ENCODE data around the gene PARD3. TPM values are rescaled to one million over a fixed set of nuclear protein-coding genes. Genes with fewer than 3 reads are reported as not detected.
A peak's percentile ranks its signal among the peaks of the same experiment; 100 is the strongest.

The PARD3 gene
- total and polyA plus RNA-seq, 7 experiments from 2014 or later, result 0.19 to 1.2 (median 0.43) TPM

DNA sequence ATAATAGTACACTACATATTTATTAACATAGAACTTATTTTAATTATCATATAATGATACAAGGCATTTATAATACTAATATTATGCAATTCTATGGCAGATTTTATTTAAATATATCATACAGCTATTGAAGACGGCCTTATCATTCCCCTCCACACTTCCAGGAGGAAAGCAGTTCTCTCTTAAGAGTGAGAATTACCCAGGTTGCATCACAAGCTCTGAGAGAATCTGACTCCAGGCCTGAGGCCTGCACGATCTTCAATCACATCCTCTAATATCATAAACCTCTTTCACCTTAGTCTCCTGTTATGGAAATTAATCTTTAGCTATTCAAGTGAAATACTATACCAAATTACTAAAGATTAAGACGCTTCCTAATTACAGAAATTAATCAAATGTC lies 564.4 kb downstream of the PARD3 start:
- no peaks in the 10 kb centered on the region for H3K27me3 ChIP-seq (ENCODE audit: control insufficient read depth in 2 of 2, insufficient read depth in 2 of 2, low read length in 2 of 2)
- ChIA-PET POLR2A (no interaction called here), CTCF (interaction anchor here (0.6 to 0.7 kb wide), 2 partner anchors 216 to 725 kb away, joined by 3 read pairs; no protein-coding TSS in a partner anchor)
- Mint-ChIP-seq H3K4me3 (no peak overlapping the region), H3K4me1 (peaks cover 0 to 16% (median 10%) of the 10 kb centered on the region in 7 donors), H3K27me3 (no peaks in the 10 kb centered on the region), H3K27ac (peak overlapping the region in 4 of 9 donors; percentile 28 to 84 (median 37)), H3K36me3 (no peaks in the 10 kb centered on the region), H3K9me3 (peaks cover 0 to 1% (median 0%) of the 10 kb centered on the region in 11 donors)
- H3K27ac ChIP-seq (ENCODE audit: low read depth, low read length), result no peak overlapping the region
- no peak overlapping the region for H3K4me3 ChIP-seq (ENCODE audit: low read length)
- ATAC-seq (no peak), DNase-seq (no peak)
- H3K36me3 ChIP-seq (ENCODE audit: control insufficient read depth in 2 of 3, insufficient read depth in 3 of 3, low read length in 3 of 3), result no peaks in the 10 kb centered on the region
- no peaks in the 10 kb centered on the region for H3K4me1 ChIP-seq (ENCODE audit: control insufficient read depth in 2 of 2, insufficient read depth in 2 of 2, low read length in 2 of 2)
- H3K9me3 ChIP-seq (ENCODE audit: control insufficient read depth in 2 of 3, low read length in 3 of 3), result no peaks in the 10 kb centered on the region
- intact Hi-C loops (cut with micrococcal nuclease), result no loop called here

DNA sequence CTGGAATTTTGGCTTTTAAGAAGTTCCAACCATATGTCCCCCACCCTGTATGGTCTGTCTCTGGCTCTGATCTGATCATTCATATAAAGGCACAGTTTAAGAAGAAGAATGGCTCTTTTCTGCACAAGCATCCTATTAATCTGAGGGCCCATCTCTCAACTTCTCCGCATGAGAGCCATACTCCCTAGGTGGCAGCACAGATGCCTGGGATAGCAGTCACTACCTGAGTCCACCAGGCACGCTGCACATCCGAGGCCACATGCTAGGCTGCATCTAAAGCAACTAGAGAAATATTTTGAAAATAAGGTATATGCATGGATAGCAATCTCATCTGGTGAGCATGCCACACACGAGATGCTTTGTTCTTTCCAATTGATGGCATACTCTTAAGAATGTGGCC lies 565.5 kb downstream of the PARD3 start:
- Mint-ChIP-seq H3K27me3 (no peaks in the 10 kb centered on the region), H3K4me1 (peaks cover 0 to 16% (median 10%) of the 10 kb centered on the region in 7 donors), H3K4me3 (no peak overlapping the region), H3K36me3 (no peaks in the 10 kb centered on the region), H3K9me3 (peaks cover 0 to 2% (median 0%) of the 10 kb centered on the region in 11 donors), H3K27ac (peak overlapping the region in 1 of 9 donors; percentile 1)
- Histone ChIP-seq H3K36me3 (ENCODE audit: control insufficient read depth in 2 of 3, insufficient read depth in 3 of 3, low read length in 3 of 3) (no peaks in the 10 kb centered on the region), H3K4me3 (ENCODE audit: low read length) (no peak overlapping the region), H3K27me3 (ENCODE audit: control insufficient read depth in 2 of 2, insufficient read depth in 2 of 2, low read length in 2 of 2) (no peaks in the 10 kb centered on the region), H3K4me1 (ENCODE audit: control insufficient read depth in 2 of 2, insufficient read depth in 2 of 2, low read length in 2 of 2) (no peaks in the 10 kb centered on the region), H3K27ac (ENCODE audit: low read depth, low read length) (no peak overlapping the region), H3K9me3 (ENCODE audit: control insufficient read depth in 2 of 3, low read length in 3 of 3) (no peaks in the 10 kb centered on the region)
- no peak for ATAC-seq
- DNase-seq, result no peak
- ChIA-PET POLR2A (no interaction called here), CTCF (no interaction called here)
- intact Hi-C loops (cut with micrococcal nuclease), result no loop called here

GRCh38 chr10:34247560-34247959 lies 567.5 kb downstream of the PARD3 start:
- no peaks in the 10 kb centered on the region for H3K27me3 ChIP-seq (ENCODE audit: control insufficient read depth in 2 of 2, insufficient read depth in 2 of 2, low read length in 2 of 2)
- H3K9me3 ChIP-seq (ENCODE audit: control insufficient read depth in 2 of 3, low read length in 3 of 3), result no peaks in the 10 kb centered on the region
- POLR2A ChIA-PET, result no interaction called here
- H3K27ac ChIP-seq (ENCODE audit: low read depth, low read length), result no peak overlapping the region
- H3K4me1 ChIP-seq (ENCODE audit: control insufficient read depth in 2 of 2, insufficient read depth in 2 of 2, low read length in 2 of 2), result no peaks in the 10 kb centered on the region
- CTCF ChIA-PET, result no interaction called here
- H3K4me3 ChIP-seq (ENCODE audit: low read length), result no peak overlapping the region
- Mint-ChIP-seq H3K36me3 (no peaks in the 10 kb centered on the region), H3K4me3 (no peak overlapping the region), H3K4me1 (peaks cover 0 to 16% (median 10%) of the 10 kb centered on the region in 7 donors), H3K27ac (peak overlapping the region in 1 of 9 donors; percentile 42), H3K9me3 (peaks cover 0 to 2% (median 0%) of the 10 kb centered on the region in 11 donors), H3K27me3 (no peaks in the 10 kb centered on the region)
- intact Hi-C loops (cut with micrococcal nuclease), result no loop called here
- no peak for DNase-seq
- ATAC-seq, result no peak
- no peaks in the 10 kb centered on the region for H3K36me3 ChIP-seq (ENCODE audit: control insufficient read depth in 2 of 3, insufficient read depth in 3 of 3, low read length in 3 of 3)

DNA sequence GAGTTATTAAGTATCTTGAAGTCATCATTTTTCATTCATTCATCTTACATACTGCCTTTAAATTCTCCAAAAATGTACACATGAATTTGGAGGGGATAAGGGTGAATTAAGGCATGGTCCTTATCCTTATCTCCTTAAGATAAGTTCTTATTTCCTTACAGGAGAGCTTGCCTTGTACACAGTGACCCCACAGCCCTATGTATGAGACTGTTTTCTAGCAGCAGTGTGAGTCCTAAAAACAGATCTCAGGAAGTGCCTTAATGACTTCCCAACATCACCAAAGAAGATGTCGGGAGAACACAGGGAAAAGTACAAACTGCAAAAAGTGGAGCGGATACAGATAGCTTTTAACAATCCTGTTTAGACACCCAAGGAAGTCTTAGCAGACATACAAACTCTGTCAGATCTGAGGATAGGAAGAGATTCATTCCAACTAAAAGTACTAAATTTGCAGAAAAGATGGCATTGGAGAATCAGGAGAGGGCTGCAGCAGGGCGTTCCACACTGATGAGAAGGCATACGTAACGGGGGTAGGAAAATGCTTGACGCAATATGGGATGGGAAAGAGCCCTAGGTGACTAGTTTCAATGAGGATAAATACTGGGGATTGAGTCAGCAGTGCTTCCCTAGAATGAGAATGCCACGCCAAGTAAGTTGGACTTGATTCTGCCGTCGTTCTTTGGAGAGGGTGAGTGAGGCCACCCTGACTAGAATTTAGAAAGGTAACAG lies 570.2 kb downstream of the PARD3 start:
- no peaks in the 10 kb centered on the region for H3K36me3 Mint-ChIP-seq
- Histone ChIP-seq H3K4me1 (ENCODE audit: control insufficient read depth in 2 of 2, insufficient read depth in 2 of 2, low read length in 2 of 2) (no peaks in the 10 kb centered on the region), H3K27me3 (ENCODE audit: control insufficient read depth in 2 of 2, insufficient read depth in 2 of 2, low read length in 2 of 2) (no peaks in the 10 kb centered on the region), H3K27ac (ENCODE audit: low read depth, low read length) (no peak overlapping the region), H3K9me3 (ENCODE audit: control insufficient read depth in 2 of 3, low read length in 3 of 3) (no peaks in the 10 kb centered on the region), H3K36me3 (ENCODE audit: control insufficient read depth in 2 of 3, insufficient read depth in 3 of 3, low read length in 3 of 3) (no peaks in the 10 kb centered on the region), H3K4me3 (ENCODE audit: low read length) (no peak overlapping the region)
- DNase-seq, result no peak
- H3K9me3 Mint-ChIP-seq, result peaks cover 0 to 2% (median 0%) of the 10 kb centered on the region in 11 donors
- no peak overlapping the region for H3K4me3 Mint-ChIP-seq
- ChIA-PET POLR2A (no interaction called here), CTCF (no interaction called here)
- intact Hi-C loops (cut with micrococcal nuclease), result no loop called here
- no peaks in the 10 kb centered on the region for H3K27me3 Mint-ChIP-seq
- no peak overlapping the region for H3K27ac Mint-ChIP-seq
- peaks cover 0 to 2% (median 0%) of the 10 kb centered on the region in 7 donors for H3K4me1 Mint-ChIP-seq
- ATAC-seq, result no peak

GRCh38 chr10:34241226-34242000 lies 573.7 kb downstream of the PARD3 start:
- no peak overlapping the region for H3K4me3 ChIP-seq (ENCODE audit: low read length)
- no peak for ATAC-seq
- ChIA-PET POLR2A (no interaction called here), CTCF (no interaction called here)
- Mint-ChIP-seq H3K4me1 (peaks cover 0 to 2% (median 0%) of the 10 kb centered on the region in 7 donors), H3K27ac (no peak overlapping the region), H3K9me3 (peaks cover 0 to 2% (median 0%) of the 10 kb centered on the region in 11 donors), H3K36me3 (no peaks in the 10 kb centered on the region), H3K27me3 (peaks cover 0 to 5% (median 0%) of the 10 kb centered on the region in 5 donors), H3K4me3 (peak overlapping the region in 1 of 10 donors; percentile 12)
- no peaks in the 10 kb centered on the region for H3K4me1 ChIP-seq (ENCODE audit: control insufficient read depth in 2 of 2, insufficient read depth in 2 of 2, low read length in 2 of 2)
- no peak overlapping the region for H3K27ac ChIP-seq (ENCODE audit: low read depth, low read length)
- H3K36me3 ChIP-seq (ENCODE audit: control insufficient read depth in 2 of 3, insufficient read depth in 3 of 3, low read length in 3 of 3), result no peaks in the 10 kb centered on the region
- no peaks in the 10 kb centered on the region for H3K27me3 ChIP-seq (ENCODE audit: control insufficient read depth in 2 of 2, insufficient read depth in 2 of 2, low read length in 2 of 2)
- intact Hi-C loops (cut with micrococcal nuclease), result no loop called here
- no peaks in the 10 kb centered on the region for H3K9me3 ChIP-seq (ENCODE audit: control insufficient read depth in 2 of 3, low read length in 3 of 3)
- DNase-seq, result no peak

- DNase-seq (no peak), ATAC-seq (no peak)
- Mint-ChIP-seq H3K36me3 (no peaks in the 10 kb centered on the region), H3K27me3 (peaks cover 0 to 11% (median 2%) of the 10 kb centered on the region in 5 donors), H3K4me1 (peaks cover 0 to 2% (median 0%) of the 10 kb centered on the region in 7 donors), H3K9me3 (no peaks in the 10 kb centered on the region), H3K27ac (no peak overlapping the region), H3K4me3 (no peak overlapping the region)
- H3K4me3 ChIP-seq (ENCODE audit: low read length), result no peak overlapping the region
- H3K27me3 ChIP-seq (ENCODE audit: control insufficient read depth in 2 of 2, insufficient read depth in 2 of 2, low read length in 2 of 2), result no peaks in the 10 kb centered on the region
- CTCF ChIA-PET, result no interaction called here
- no peaks in the 10 kb centered on the region for H3K4me1 ChIP-seq (ENCODE audit: control insufficient read depth in 2 of 2, insufficient read depth in 2 of 2, low read length in 2 of 2)
- H3K9me3 ChIP-seq (ENCODE audit: control insufficient read depth in 2 of 3, low read length in 3 of 3), result no peaks in the 10 kb centered on the region
- H3K36me3 ChIP-seq (ENCODE audit: control insufficient read depth in 2 of 3, insufficient read depth in 3 of 3, low read length in 3 of 3), result no peaks in the 10 kb centered on the region
- POLR2A ChIA-PET, result no interaction called here
- intact Hi-C loops (cut with micrococcal nuclease), result no loop called here
- no peak overlapping the region for H3K27ac ChIP-seq (ENCODE audit: low read depth, low read length)
Observed at GRCh38 chr10:34240039-34240438, 575.1 kb downstream of the PARD3 start.

All from naive thymus-derived CD4-positive, alpha-beta T cell (primary cell).